Measurements from ENCODE around the gene OR10K1.

The OR10K1 gene

GRCh38 chr1:158491316-158491715, 29.7 kb downstream of the OR10K1 start:
- in situ Hi-C loops (cut with HindIII; ENCODE audit: low sequenced_read_pairs), result no loop called here
- DNase-seq (ENCODE audit: low read depth, low spot score), result no peak
- H3K4me3 ChIP-seq (ENCODE audit: low read depth, low read length), result no peak overlapping the region
- no peak for TF ChIP-seq CTCF (IDR thresholded peaks at IDR 0.05; ENCODE audit: low read depth, low read length)

- no peak for DNase-seq (ENCODE audit: low read depth, low spot score)
- no peak for TF ChIP-seq CTCF (IDR thresholded peaks at IDR 0.05; ENCODE audit: low read depth, low read length)
- in situ Hi-C loops (cut with HindIII; ENCODE audit: low sequenced_read_pairs), result no loop called here
Observed at GRCh38 chr1:158493054-158493453, 31.4 kb downstream of the OR10K1 start.

GRCh38 chr1:158494796-158495195, 33.2 kb downstream of the OR10K1 start:
- in situ Hi-C loops (cut with HindIII; ENCODE audit: low sequenced_read_pairs), result no loop called here
- no peak overlapping the region for H3K4me3 ChIP-seq (ENCODE audit: low read depth, low read length)
- TF ChIP-seq CTCF (IDR thresholded peaks at IDR 0.05; ENCODE audit: low read depth, low read length), result no peak
- no peak for DNase-seq (ENCODE audit: low read depth, low spot score)

More at GRCh38 chr1:158493054-158493453, 31.4 kb downstream of the OR10K1 start:
- H3K4me3 ChIP-seq (ENCODE audit: low read depth, low read length), result no peak overlapping the region

GRCh38 chr1:158496374-158496773, 34.7 kb downstream of the OR10K1 start:
- H3K4me3 ChIP-seq (ENCODE audit: low read depth, low read length), result no peak overlapping the region
- TF ChIP-seq CTCF (IDR thresholded peaks at IDR 0.05; ENCODE audit: low read depth, low read length), result no peak
- in situ Hi-C loops (cut with HindIII; ENCODE audit: low sequenced_read_pairs), result no loop called here
- DNase-seq (ENCODE audit: low read depth, low spot score), result no peak

- H3K4me3 ChIP-seq (ENCODE audit: low read depth, low read length), result no peak overlapping the region
- no peak for DNase-seq (ENCODE audit: low read depth, low spot score)
- in situ Hi-C loops (cut with HindIII; ENCODE audit: low sequenced_read_pairs), result no loop called here
- TF ChIP-seq CTCF (IDR thresholded peaks at IDR 0.05; ENCODE audit: low read depth, low read length), result peak; percentile 2
Observed at GRCh38 chr1:158506369-158506987, 44.8 kb downstream of the OR10K1 start.

- in situ Hi-C loops (cut with HindIII; ENCODE audit: low sequenced_read_pairs), result no loop called here
- no peak overlapping the region for H3K4me3 ChIP-seq (ENCODE audit: low read depth, low read length)
- DNase-seq (ENCODE audit: low read depth, low spot score), result no peak
- TF ChIP-seq CTCF (IDR thresholded peaks at IDR 0.05; ENCODE audit: low read depth, low read length), result no peak
Observed at GRCh38 chr1:158507511-158507910, 45.9 kb downstream of the OR10K1 start.
